ENCODE results near the gene MAGEA12.
"Not testable (repeated sequence)": the region's sequence is repeated elsewhere in the genome, so short reads cannot be mapped to it uniquely, and the experiment has no call there.

Gene MAGEA12

DNA sequence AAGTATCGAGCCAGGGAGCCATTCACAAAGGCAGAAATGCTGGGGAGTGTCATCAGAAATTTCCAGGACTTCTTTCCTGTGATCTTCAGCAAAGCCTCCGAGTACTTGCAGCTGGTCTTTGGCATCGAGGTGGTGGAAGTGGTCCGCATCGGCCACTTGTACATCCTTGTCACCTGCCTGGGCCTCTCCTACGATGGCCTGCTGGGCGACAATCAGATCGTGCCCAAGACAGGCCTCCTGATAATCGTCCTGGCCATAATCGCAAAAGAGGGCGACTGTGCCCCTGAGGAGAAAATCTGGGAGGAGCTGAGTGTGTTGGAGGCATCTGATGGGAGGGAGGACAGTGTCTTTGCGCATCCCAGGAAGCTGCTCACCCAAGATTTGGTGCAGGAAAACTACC, 3.0 kb downstream of the MAGEA12 start:
- not testable (repeated sequence) for H3K36me3 ChIP-seq (ENCODE audit: insufficient read depth, low read length); H2AFZ ChIP-seq (ENCODE audit: low read depth, low read length); H3K9me3 ChIP-seq (ENCODE audit: low read length); H3K4me1 ChIP-seq (ENCODE audit: insufficient read depth, low read length); H3K4me3 ChIP-seq (ENCODE audit: low read length)
- peaks cover 16% of the 10 kb centered on the region for H3K27me3 ChIP-seq (ENCODE audit: insufficient read depth, low read length)

DNA sequence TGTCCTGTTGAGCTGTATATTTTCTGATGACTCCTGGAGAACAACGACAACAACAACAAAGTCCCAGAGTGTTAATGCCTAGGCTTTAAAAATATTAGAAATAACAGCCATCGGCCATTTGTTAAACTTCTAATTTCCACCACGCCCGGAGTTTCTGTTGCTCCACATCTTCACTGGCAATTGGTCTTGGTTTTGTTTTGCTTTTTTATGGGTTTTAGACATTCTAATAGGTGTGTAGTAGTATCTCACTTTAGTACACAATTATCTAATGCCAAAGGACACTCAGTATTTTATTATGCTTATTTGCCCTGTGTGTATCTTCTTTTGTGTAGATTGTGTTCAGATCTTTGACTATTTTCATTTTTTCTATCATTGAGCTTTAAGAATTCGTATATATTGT, 5.0 kb downstream of the MAGEA12 start:
- no peak overlapping the region for H3K4me3 ChIP-seq (ENCODE audit: low read length)
- no peaks in the 10 kb centered on the region for H3K4me1 ChIP-seq (ENCODE audit: insufficient read depth, low read length)
- H3K9me3 ChIP-seq (ENCODE audit: low read length): no peaks in the 10 kb centered on the region
- no peak overlapping the region for H2AFZ ChIP-seq (ENCODE audit: low read depth, low read length)
- H3K27me3 ChIP-seq (ENCODE audit: insufficient read depth, low read length): peaks cover 16% of the 10 kb centered on the region
- no peaks in the 10 kb centered on the region for H3K36me3 ChIP-seq (ENCODE audit: insufficient read depth, low read length)

DNA sequence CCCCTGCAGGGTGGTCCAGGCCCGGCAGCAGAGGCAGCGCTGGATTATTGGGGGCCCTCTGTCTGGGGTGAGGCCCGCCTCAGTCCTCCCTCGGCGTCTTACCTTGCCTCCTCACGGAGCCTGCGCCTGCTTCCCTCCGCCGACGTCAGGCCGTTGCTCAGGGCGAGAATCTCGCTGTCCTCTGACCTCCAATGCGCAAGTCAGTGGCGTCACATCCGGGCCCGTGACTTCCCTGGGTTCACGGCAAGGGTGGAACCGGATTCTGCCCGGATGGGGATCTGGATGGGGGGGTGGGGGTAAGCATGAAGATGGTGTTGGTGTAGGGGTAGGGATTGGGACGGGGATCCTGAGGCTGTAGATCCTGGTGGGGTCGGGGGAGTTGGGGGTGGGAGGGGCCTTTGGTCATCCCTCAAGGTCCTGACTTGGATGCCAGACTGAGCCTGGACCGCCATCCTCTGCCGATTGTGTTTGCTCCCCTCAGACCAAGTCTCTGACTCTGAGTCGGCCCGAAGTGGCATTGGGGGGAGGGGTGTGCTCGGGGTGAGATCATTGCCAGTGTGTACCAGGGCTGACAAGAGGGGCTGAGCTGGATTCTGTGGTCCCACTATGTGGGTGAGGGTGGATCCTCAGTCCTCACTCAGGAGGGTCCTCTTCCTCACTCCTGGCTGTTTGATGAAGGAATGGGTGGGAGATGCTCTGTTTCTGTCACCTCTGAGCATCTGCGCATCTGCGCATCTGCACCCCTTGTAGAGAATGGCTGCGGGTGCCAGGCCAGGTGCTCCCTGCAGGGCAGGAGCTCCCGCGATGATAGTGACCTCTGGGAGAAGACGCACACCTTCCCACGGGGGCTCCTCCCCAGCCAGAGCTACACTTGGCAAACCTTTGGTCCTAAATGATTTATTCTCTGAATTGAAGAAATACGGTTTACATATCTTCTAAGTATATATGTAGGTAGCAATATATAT, 20.4 kb downstream of the MAGEA12 start, which contains the start of gene MAGEA2:
Gene MAGEA2 (minus strand): TSS at position 157 of the 965 bp plus-strand sequence. CDS start 2,479 bp downstream, outside the sequence.
- not testable (repeated sequence) for H2AFZ ChIP-seq (ENCODE audit: low read depth, low read length); H3K27me3 ChIP-seq (ENCODE audit: insufficient read depth, low read length); H3K36me3 ChIP-seq (ENCODE audit: insufficient read depth, low read length); H3K9me3 ChIP-seq (ENCODE audit: low read length); H3K4me1 ChIP-seq (ENCODE audit: insufficient read depth, low read length); H3K4me3 ChIP-seq (ENCODE audit: low read length)

DNA sequence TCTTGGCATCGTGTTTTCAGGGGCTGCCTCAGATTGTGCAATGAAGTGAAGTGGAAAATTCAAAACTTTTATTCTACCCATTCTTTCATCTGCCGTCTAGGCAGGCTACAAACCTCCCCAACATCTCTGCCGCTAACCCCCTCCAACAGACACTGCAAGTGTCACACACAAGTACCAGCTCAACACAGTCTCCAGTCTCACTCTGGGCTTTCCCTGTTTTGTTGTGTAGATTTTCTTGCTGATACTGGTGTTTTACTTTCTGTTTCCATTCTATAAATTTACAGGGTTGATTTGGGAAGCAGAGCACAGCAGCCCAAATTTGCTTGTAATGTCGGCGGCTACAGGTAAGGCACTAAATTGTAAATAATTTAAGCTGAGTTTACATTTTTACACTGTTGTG, 21.3 kb downstream of the MAGEA12 start:
- not testable (repeated sequence) for H3K27me3 ChIP-seq (ENCODE audit: insufficient read depth, low read length); H2AFZ ChIP-seq (ENCODE audit: low read depth, low read length); H3K4me1 ChIP-seq (ENCODE audit: insufficient read depth, low read length); H3K4me3 ChIP-seq (ENCODE audit: low read length); H3K9me3 ChIP-seq (ENCODE audit: low read length); H3K36me3 ChIP-seq (ENCODE audit: insufficient read depth, low read length)

DNA sequence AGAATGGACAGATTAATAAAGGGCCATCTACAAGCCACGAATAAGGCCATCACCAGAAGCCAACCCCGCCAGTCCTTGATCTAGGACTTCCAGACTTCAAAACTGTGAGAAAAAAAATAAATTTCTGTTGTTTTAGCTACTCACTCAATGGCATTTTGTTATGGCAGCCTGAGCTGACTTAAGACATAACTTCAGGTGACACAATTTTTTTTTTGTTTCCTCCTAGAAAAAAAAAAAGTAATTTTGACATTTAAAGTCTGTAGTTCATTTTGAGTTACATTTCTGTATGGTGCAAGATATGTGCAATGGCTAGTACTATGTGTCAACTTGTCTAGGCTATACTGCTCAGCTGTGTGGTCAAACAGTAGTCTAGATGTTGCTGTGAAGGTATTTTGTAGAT, 25.4 kb downstream of the MAGEA12 start, which contains the start of gene CSAG3:
Gene CSAG3 (plus strand): TSS at position 301 of the 400 bp plus-strand sequence.
- H3K4me1 ChIP-seq (ENCODE audit: insufficient read depth, low read length); H3K27me3 ChIP-seq (ENCODE audit: insufficient read depth, low read length); H2AFZ ChIP-seq (ENCODE audit: low read depth, low read length); H3K4me3 ChIP-seq (ENCODE audit: low read length); H3K9me3 ChIP-seq (ENCODE audit: low read length); H3K36me3 ChIP-seq (ENCODE audit: insufficient read depth, low read length): not testable (repeated sequence)

DNA sequence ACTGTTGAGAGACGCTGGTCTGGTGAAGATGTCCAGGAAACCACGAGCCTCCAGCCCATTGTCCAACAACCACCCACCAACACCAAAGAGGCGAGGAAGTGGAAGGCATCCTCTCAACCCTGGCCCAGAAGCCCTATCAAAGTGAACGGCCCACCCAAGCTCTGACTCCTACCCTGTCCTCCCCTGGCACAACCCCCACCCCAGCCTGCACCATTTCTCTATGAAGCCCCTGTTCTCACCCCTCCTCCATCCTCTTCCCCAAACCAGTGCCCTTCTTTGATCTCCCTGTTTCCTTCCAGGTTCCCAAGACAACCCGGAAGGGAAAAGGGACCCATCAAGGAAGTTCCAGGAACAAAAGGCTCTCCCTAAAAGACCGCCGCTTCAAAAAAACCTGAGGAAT, 26.0 kb downstream of the MAGEA12 start:
- H3K4me3 ChIP-seq (ENCODE audit: low read length); H3K9me3 ChIP-seq (ENCODE audit: low read length); H3K4me1 ChIP-seq (ENCODE audit: insufficient read depth, low read length); H2AFZ ChIP-seq (ENCODE audit: low read depth, low read length); H3K36me3 ChIP-seq (ENCODE audit: insufficient read depth, low read length); H3K27me3 ChIP-seq (ENCODE audit: insufficient read depth, low read length): not testable (repeated sequence)

DNA sequence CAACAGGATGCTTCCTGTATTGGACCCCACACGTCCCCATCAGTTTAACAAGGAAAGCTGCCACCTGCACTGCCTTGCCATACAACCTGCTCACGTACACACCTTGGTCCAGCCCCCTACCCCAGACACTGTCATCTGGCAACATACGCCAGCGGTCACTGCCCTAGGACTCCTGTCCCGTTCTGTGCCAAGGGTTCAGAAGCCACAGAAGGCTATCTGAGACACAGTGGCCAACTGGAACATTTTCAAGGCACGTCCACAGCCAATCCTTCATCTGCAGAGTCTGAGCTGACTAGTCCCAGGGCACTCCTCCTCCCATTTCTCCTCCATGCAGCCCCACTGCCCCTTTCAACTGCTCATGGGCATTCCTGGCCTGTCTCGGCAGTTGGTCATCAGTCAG, 28.0 kb downstream of the MAGEA12 start:
- not testable (repeated sequence) for H3K36me3 ChIP-seq (ENCODE audit: insufficient read depth, low read length); H3K27me3 ChIP-seq (ENCODE audit: insufficient read depth, low read length)

DNA sequence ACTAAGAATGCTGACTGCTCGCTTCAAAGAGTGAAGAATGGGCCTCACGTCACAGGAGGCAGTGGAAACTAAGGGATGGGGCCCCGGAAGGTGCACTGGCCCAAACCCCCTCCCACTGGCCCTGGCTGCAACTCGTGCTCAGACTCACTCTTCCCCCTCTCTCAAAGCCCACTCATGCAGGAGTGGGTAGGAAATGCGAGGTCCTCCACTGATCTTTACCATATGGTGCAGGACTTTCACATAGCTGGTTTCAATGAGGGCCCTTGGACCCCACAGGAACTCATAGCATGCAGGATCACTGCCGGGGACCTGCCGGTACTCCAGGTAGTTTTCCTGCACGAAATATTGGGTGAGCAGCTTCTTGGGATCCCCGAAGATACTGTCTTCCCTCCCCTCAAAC, 33.0 kb downstream of the MAGEA12 start:
- not testable (repeated sequence) for H3K4me1 ChIP-seq (ENCODE audit: insufficient read depth, low read length); H3K36me3 ChIP-seq (ENCODE audit: insufficient read depth, low read length); H2AFZ ChIP-seq (ENCODE audit: low read depth, low read length); H3K27me3 ChIP-seq (ENCODE audit: insufficient read depth, low read length); H3K9me3 ChIP-seq (ENCODE audit: low read length); H3K4me3 ChIP-seq (ENCODE audit: low read length)

More for the DNA sequence above, 28.0 kb downstream of the MAGEA12 start:
- not testable (repeated sequence) for H3K4me1 ChIP-seq (ENCODE audit: insufficient read depth, low read length); H2AFZ ChIP-seq (ENCODE audit: low read depth, low read length); H3K9me3 ChIP-seq (ENCODE audit: low read length); H3K4me3 ChIP-seq (ENCODE audit: low read length)

DNA sequence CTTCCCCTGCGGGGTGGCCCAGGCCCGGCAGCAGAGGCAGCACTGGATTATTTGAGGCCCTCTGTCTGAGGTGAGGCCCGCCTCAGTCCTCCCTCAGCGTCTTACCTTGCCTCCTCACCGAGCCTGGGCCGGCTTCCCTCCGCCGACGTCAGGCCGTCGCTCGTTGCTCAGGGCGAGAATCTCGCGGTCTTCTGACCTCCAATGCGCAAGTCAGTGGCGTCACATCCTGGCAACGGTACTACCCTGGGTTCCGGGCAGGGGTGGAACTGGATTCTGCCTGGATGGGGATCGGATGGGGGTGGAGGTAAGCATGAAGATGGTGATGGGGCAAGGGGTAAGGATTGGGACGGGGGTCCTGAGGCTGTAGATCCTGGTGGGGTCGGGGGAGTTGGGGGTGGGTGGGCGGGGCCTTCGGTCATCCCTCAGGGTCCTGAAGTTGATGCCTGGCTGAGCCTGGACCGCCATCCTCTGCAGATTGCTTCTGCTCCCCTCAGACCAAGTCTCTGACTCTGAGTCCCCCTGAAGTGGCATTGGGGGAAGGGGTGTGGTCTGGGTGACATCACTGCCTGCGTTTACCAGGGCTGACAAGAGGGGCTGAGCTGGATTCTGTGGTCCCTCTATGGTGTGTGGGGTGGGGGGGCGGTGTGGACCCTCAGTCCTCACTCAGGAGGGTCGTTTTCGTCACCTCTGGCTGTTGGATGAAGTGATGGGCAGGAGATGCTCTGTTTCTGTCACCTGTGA, 36.2 kb downstream of the MAGEA12 start, which contains the start of gene MAGEA6:
Gene MAGEA6 (minus strand): TSS at position 141 of the 741 bp plus-strand sequence. CDS start 2,039 bp downstream, outside the sequence.
- not testable (repeated sequence) for H3K4me3 ChIP-seq (ENCODE audit: low read length); H3K4me1 ChIP-seq (ENCODE audit: insufficient read depth, low read length); H3K9me3 ChIP-seq (ENCODE audit: low read length); H3K27me3 ChIP-seq (ENCODE audit: insufficient read depth, low read length); H2AFZ ChIP-seq (ENCODE audit: low read depth, low read length); H3K36me3 ChIP-seq (ENCODE audit: insufficient read depth, low read length)

DNA sequence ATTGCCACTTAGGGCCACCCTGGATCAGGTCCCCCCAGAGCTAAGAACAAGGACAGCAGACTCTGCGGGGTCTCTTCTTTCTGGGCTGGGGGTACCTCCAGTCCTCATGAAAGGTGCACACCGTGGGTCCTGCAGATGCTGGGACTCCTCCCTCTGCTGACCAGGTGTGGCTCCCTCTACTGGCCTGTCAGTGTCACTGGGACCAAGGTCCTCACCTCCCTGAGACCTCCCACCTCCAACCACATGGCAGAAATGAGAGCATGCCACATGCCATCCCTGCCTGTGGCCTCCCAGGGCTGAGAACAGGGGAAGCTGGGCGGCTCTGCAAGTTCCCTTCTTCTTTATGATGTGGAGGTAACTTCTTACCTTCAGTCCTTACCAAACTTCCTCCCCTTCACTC, 53.5 kb downstream of the MAGEA12 start:
- H3K4me3 ChIP-seq (ENCODE audit: low read length); H3K27me3 ChIP-seq (ENCODE audit: insufficient read depth, low read length); H3K9me3 ChIP-seq (ENCODE audit: low read length); H3K4me1 ChIP-seq (ENCODE audit: insufficient read depth, low read length); H3K36me3 ChIP-seq (ENCODE audit: insufficient read depth, low read length); H2AFZ ChIP-seq (ENCODE audit: low read depth, low read length): not testable (repeated sequence)

All from neuron (in vitro differentiated cells).